HepG2 (cell line): ENCODE results near the gene ESRRB. TPM values are rescaled to one million over a fixed set of nuclear protein-coding genes. Genes with fewer than 3 reads are reported as not detected.

Source experiments
- ATAC-seq: fragments of 200-7000 bp; cut with Tn5 transposase; 3 replicates; pipeline ENCODE4 v1.9.1; 2020; ENCODE audit warnings: mild to moderate bottlenecking, moderate library complexity
- BruUV-seq: library from RNA; stranded (reverse); fragments of 400-500 nt; replicated peaks from 2 replicates; lab custom pipeline; 2021; lab: Mats Ljungman, UMichigan
- CTCF ChIA-PET: fragments of 300-600 bp; formaldehyde crosslinking; extraction: SDS; loops from one replicate; lab custom pipeline; 2021; ENCODE audit warnings: low total read pairs, inconsistent platforms, low intra/inter-chr PET ratio; lab: Yijun Ruan, JAX
- POLR2A ChIA-PET: fragments of 350-600 bp; sonication (Branson Sonifier 250); formaldehyde crosslinking; loops from one replicate; lab custom pipeline; 2020; ENCODE audit warnings: antibody characterized with exemption, inconsistent platforms; lab: Yijun Ruan, JAX
- DNase-seq: peaks from one replicate; pipeline ENCODE4 v3.0.0-alpha.2; 2015; ENCODE audit warnings: low spot score
- FAIRE-seq: peaks from 3 replicates; lab custom pipeline; 2011; peaks lifted over from hg19 to GRCh38; lab: Jason Lieb, UNC
- H2AFZ ChIP-seq: one replicate; pipeline ENCODE4 v1.6.1; 2011; ENCODE audit warnings: low read length, inconsistent platforms
- H3K27ac ChIP-seq: fragments of 300-600 bp; 3 replicates; pipeline ENCODE4 v1.8.0; 2011; ENCODE audit warnings: mixed run types, mild to moderate bottlenecking, mixed read lengths, low read length, inconsistent platforms; ENCODE audit not compliant: insufficient read depth; ENCODE audit errors: extremely low read length
- H3K27me3 ChIP-seq, 2 experiments: fragments of 200-600 bp in 1 of 2; 2 replicates in 1 of 2; 3 replicates in 1 of 2; pipeline versions ENCODE4 v1.6.0 to v1.8.0; 2011; ENCODE audit warnings: low read length in 2 of 2, mild to moderate bottlenecking in 2 of 2, moderate library complexity in 2 of 2, inconsistent platforms in 1 of 2; ENCODE audit not compliant: insufficient read depth in 2 of 2, control insufficient read depth in 1 of 2
- H3K36me3 ChIP-seq, 2 experiments: fragments of 200-600 bp in 1 of 2; replicated peaks in 1 of 2; 2 replicates in 1 of 2; 3 replicates in 1 of 2; pipeline versions ENCODE4 v1.5.1 to v1.8.0; 2011; ENCODE audit warnings: low read length in 2 of 2, inconsistent platforms in 1 of 2; ENCODE audit not compliant: insufficient read depth in 2 of 2, control insufficient read depth in 1 of 2
- H3K4me1 ChIP-seq: 2 replicates; pipeline ENCODE4 v1.5.1; 2012; ENCODE audit warnings: low read length, inconsistent platforms; ENCODE audit not compliant: insufficient read depth
- H3K4me2 ChIP-seq: 2 replicates; pipeline ENCODE4 v1.6.0; 2011; ENCODE audit warnings: low read depth, low read length, inconsistent platforms
- H3K4me3 ChIP-seq, 3 experiments: fragments of 200-600 bp in 1 of 3; sonication (generic), shearing (Covaris generic) in 1 of 3; replicated peaks in 1 of 3; 2 replicates each; pipeline ENCODE4 v1.5.1; 2011 to 2016; ENCODE audit warnings: low read length in 3 of 3, inconsistent platforms in 2 of 3, low read depth in 2 of 3, mild to moderate bottlenecking in 2 of 3, control low read depth in 1 of 3, mixed read lengths in 1 of 3; ENCODE audit not compliant: insufficient read depth in 1 of 3
- H3K79me2 ChIP-seq: one replicate; pipeline ENCODE4 v1.6.1; 2011; ENCODE audit warnings: low read length, inconsistent platforms; ENCODE audit not compliant: insufficient read depth
- H3K9ac ChIP-seq: 2 replicates; pipeline ENCODE4 v1.6.0; 2011; ENCODE audit warnings: mild to moderate bottlenecking, low read depth, low read length, inconsistent platforms; ENCODE audit not compliant: insufficient read depth
- H3K9me3 ChIP-seq: 2 replicates; pipeline ENCODE4 v1.5.1; 2012; ENCODE audit warnings: mild to moderate bottlenecking, low read length
- H4K20me1 ChIP-seq: 2 replicates; pipeline ENCODE4 v1.6.0; 2011; ENCODE audit warnings: inconsistent platforms, mild to moderate bottlenecking, low read length, moderate library complexity; ENCODE audit not compliant: insufficient read depth
- DR1 ChIP-seq: sonication (generic); formaldehyde crosslinking; IDR thresholded peaks from 2 replicates; pipeline ENCODE4 v1.8.0; 2021; ENCODE audit warnings: mild to moderate bottlenecking, missing genetic modification reagents, inconsistent platforms
- JUN ChIP-seq: sonication (generic); formaldehyde crosslinking; IDR thresholded peaks from 2 replicates; pipeline ENCODE4 v1.4.0; 2020; ENCODE audit warnings: mild to moderate bottlenecking, missing genetic modification reagents
- KDM4B ChIP-seq: sonication (generic); formaldehyde crosslinking; IDR thresholded peaks from 2 replicates; pipeline ENCODE4 v1.4.0; 2020; ENCODE audit warnings: missing genetic modification reagents
- MIER3 ChIP-seq: IDR thresholded peaks from 2 replicates; pipeline ENCODE4 v1.6.1; 2016; ENCODE audit warnings: missing compliant biosample characterization, borderline replicate concordance
- NFKBIZ ChIP-seq: IDR thresholded peaks from 2 replicates; pipeline ENCODE4 v1.6.1; 2018; ENCODE audit warnings: missing genetic modification reagents, missing compliant biosample characterization
- NFYC ChIP-seq: IDR thresholded peaks from 2 replicates; pipeline ENCODE4 v1.6.1; 2016; ENCODE audit warnings: missing genetic modification reagents, missing compliant biosample characterization
- NR2F2 ChIP-seq: IDR thresholded peaks from 2 replicates; pipeline ENCODE4 v1.6.1; 2012; ENCODE audit warnings: low read depth, inconsistent platforms, borderline replicate concordance
- REL ChIP-seq: sonication (generic); formaldehyde crosslinking; conservative IDR thresholded peaks from 2 replicates; pipeline ENCODE4 v1.8.0; 2022; ENCODE audit warnings: mild to moderate bottlenecking, missing genetic modification reagents, moderate library complexity
- SYNCRIP ChIP-seq: fragments of 200-400 bp; formaldehyde crosslinking; IDR thresholded peaks from 2 replicates; pipeline ENCODE4 v1.6.1; 2018; ENCODE audit warnings: mild to moderate bottlenecking, low read depth, low read length; ENCODE audit not compliant: insufficient read depth
- ZMYM4 ChIP-seq: sonication (generic); formaldehyde crosslinking; IDR thresholded peaks from 2 replicates; pipeline ENCODE4 v1.8.1; 2023; ENCODE audit warnings: mild to moderate bottlenecking, missing genetic modification reagents
- ZNF101 ChIP-seq: sonication (generic); formaldehyde crosslinking; IDR thresholded peaks from 2 replicates; pipeline ENCODE4 v1.4.0; 2020; ENCODE audit warnings: mild to moderate bottlenecking, low read depth, missing genetic modification reagents, borderline replicate concordance
- ZNF225 ChIP-seq: sonication (generic); formaldehyde crosslinking; IDR thresholded peaks from 2 replicates; pipeline ENCODE4 v1.4.0; 2020; ENCODE audit warnings: mild to moderate bottlenecking, missing genetic modification reagents
- ZNF230 ChIP-seq: sonication (generic); formaldehyde crosslinking; IDR thresholded peaks from 2 replicates; pipeline ENCODE4 v1.4.0; 2020; ENCODE audit warnings: mild to moderate bottlenecking, missing genetic modification reagents
- ZNF510 ChIP-seq: sonication (generic); formaldehyde crosslinking; IDR thresholded peaks from 2 replicates; pipeline ENCODE4 v1.4.0; 2020; ENCODE audit warnings: low read depth, mild to moderate bottlenecking, missing genetic modification reagents
- ZNF724P ChIP-seq: sonication (generic); formaldehyde crosslinking; IDR thresholded peaks from 2 replicates; pipeline ENCODE4 v1.8.0; 2022; ENCODE audit warnings: missing genetic modification reagents, borderline replicate concordance
- WGBS: methylation state at CpG from one replicate; pipeline ENCODE4 v1.1.6; 2017; ENCODE audit warnings: low lambda C conversion rate; 5-methylcytosine and 5-hydroxymethylcytosine counted together
- in situ Hi-C: cut with HindIII; loops from 2 replicates; pipeline ENCODE4 v1.10.0; 2017; ENCODE audit warnings: low pct_unique_long_range_greater_than_20kb; ENCODE audit not compliant: extremely low pct_ligation_motif_present
- intact Hi-C: fragments of 100-400 bp; cut with micrococcal nuclease; formaldehyde crosslinking; loops from one replicate; pipeline ENCODE4 v1.10.0; 2022; ENCODE audit not compliant: unreplicated experiment
- polyA plus RNA-seq, 8 experiments: library from polyadenylated mRNA; depleted of rRNA in 3 of 8; stranded (reverse) in 7 of 8; unstranded in 1 of 8; fragments of >200 nt; fragmentation: Illumina TruSeq in 4 of 8; extraction: Trizol in 4 of 8; gene quantifications; 2 replicates each; pipeline versions ENCODE4 v1.2.1 to v1.2.3, GENCODE V29; 2011 to 2016; ENCODE audit warnings: low read depth in 4 of 8, missing spikeins in 1 of 8, mixed read lengths in 1 of 8; ENCODE audit not compliant: insufficient read depth in 1 of 8
- total RNA-seq, 5 experiments: library from RNA; depleted of rRNA; stranded (reverse); fragments of >200 nt; fragmentation: Illumina TruSeq; extraction: Trizol; gene quantifications; 2 replicates each; pipeline ENCODE4 v1.2.3, GENCODE V29; 2016; ENCODE audit warnings: low read depth in 1 of 5
- TF ChIP-seq, protein P1 (sequence below): fragments of 450-650 bp; IDR thresholded peaks from 2 replicates; pipeline ENCODE4 v1.6.1; 2017
- TF ChIP-seq, protein P2 (sequence below): sonication (generic); formaldehyde crosslinking; conservative IDR thresholded peaks from 2 replicates; pipeline ENCODE4 v1.4.0; 2020; ENCODE audit warnings: missing genetic modification reagents
- TF ChIP-seq, protein P3 (sequence below): sonication (generic); formaldehyde crosslinking; IDR thresholded peaks from 2 replicates; pipeline ENCODE4 v1.4.0; 2020; ENCODE audit warnings: mild to moderate bottlenecking, missing genetic modification reagents
- TF ChIP-seq, protein P4 (sequence below): sonication (generic); formaldehyde crosslinking; IDR thresholded peaks from 2 replicates; pipeline ENCODE4 v1.4.0; 2020; ENCODE audit warnings: mild to moderate bottlenecking, missing genetic modification reagents

ESRRB gene
- total and polyA plus RNA-seq, 2 of the 13 experiments (the other 11 are each of a cell fraction or from before 2014, with no cell fraction given): 0.04 to 0.33 TPM

DNA sequence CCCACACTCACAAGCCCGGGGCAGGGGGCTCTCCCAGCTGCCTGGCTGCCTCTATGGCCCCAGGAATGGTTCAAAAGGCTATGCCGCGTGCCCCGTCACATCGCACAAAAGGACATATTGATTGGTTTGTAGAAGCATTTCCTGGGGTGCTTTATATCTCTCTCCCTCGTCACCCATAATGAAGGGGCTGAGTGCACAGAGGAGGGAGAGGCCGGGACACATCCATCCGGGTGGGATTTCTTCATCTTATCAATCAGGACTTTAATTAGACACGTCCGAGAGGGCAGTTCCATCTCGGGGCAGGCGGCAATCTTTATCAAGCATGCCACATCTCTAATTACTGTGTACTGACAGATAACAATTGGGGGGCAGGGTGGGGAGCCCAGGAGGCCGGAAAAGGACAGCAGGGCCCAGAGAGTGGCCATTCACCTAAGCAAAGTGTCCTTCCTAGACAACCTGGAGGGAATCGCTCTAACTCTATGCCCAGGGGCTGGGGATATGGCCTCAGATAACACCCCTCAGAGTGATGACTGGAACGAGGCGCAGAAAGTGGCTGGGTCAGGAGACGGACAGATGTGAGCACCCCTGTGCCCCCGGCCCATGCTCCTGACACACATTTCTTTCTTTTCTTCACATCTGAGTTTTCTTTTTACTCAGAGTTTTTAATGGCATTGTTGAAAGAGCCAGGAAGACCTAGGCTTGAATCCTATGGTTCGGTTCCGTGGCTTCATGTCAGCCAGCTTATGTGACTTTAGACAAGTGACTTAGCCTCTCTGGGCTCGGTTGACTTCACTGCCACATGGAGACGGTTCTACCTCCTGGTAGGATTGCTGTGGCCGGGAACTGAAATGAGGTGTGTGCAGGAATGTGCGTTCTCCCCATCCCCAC, 36.0 kb upstream of the ESRRB start (continued):
- TF ChIP-seq NFKBIZ (CRISPR knock-in tag) (no peak), JUN (CRISPR knock-in tag) (no peak)
- TF ChIP-seq, protein P1, sequence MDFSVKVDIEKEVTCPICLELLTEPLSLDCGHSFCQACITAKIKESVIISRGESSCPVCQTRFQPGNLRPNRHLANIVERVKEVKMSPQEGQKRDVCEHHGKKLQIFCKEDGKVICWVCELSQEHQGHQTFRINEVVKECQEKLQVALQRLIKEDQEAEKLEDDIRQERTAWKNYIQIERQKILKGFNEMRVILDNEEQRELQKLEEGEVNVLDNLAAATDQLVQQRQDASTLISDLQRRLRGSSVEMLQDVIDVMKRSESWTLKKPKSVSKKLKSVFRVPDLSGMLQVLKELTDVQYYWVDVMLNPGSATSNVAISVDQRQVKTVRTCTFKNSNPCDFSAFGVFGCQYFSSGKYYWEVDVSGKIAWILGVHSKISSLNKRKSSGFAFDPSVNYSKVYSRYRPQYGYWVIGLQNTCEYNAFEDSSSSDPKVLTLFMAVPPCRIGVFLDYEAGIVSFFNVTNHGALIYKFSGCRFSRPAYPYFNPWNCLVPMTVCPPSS: no peak

DNA sequence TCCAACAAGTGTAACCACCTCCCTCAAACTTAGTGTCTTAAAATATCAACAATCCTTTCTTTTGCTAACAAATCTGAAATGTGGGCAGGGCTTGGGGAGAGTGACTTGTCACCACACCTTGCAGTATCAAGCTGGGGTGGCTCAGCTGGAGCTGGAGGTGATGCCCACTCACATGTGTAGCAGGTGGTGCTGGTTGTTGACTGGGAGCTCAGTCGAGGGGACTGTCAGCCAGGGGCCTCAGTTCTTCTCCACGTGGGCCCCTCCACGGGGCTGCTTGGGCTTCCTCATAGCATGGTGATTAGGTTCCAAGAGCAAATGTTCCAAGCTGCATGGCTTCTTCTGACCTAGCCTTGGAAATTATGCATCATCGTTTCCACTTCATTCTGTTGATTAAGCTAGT, 32.6 kb upstream of the ESRRB start:
- CTCF ChIA-PET: no interaction called here
- WGBS: 8% methylated on average over 4 of the region's 4 CpGs
- Histone ChIP-seq H3K79me2 (no peaks in the 10 kb centered on the region), H3K4me2 (no peak overlapping the region), H3K27me3 (no peaks in the 10 kb centered on the region), H3K9ac (no peak overlapping the region), H3K4me3 (no peak overlapping the region), H4K20me1 (no peaks in the 10 kb centered on the region), H3K4me1 (no peaks in the 10 kb centered on the region), H2AFZ (no peak overlapping the region), H3K27ac (no peak overlapping the region), H3K9me3 (no peaks in the 10 kb centered on the region), H3K36me3 (no peaks in the 10 kb centered on the region)
- TF ChIP-seq ZNF510 (CRISPR knock-in tag) (no peak), ZNF225 (CRISPR knock-in tag) (no peak), ZNF101 (CRISPR knock-in tag) (no peak), ZNF230 (CRISPR knock-in tag) (no peak), MIER3 (CRISPR knock-in tag) (no peak), NR2F2 (no peak), DR1 (no peak), ZNF724P (CRISPR knock-in tag) (no peak), KDM4B (CRISPR knock-in tag) (no peak), SYNCRIP (no peak), REL (CRISPR knock-in tag) (no peak), ZMYM4 (CRISPR knock-in tag) (no peak), NFYC (no peak)
- TF ChIP-seq, protein P2, sequence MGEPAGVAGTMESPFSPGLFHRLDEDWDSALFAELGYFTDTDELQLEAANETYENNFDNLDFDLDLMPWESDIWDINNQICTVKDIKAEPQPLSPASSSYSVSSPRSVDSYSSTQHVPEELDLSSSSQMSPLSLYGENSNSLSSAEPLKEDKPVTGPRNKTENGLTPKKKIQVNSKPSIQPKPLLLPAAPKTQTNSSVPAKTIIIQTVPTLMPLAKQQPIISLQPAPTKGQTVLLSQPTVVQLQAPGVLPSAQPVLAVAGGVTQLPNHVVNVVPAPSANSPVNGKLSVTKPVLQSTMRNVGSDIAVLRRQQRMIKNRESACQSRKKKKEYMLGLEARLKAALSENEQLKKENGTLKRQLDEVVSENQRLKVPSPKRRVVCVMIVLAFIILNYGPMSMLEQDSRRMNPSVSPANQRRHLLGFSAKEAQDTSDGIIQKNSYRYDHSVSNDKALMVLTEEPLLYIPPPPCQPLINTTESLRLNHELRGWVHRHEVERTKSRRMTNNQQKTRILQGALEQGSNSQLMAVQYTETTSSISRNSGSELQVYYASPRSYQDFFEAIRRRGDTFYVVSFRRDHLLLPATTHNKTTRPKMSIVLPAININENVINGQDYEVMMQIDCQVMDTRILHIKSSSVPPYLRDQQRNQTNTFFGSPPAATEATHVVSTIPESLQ (CRISPR knock-in tag): no peak
- TF ChIP-seq, protein P3, sequence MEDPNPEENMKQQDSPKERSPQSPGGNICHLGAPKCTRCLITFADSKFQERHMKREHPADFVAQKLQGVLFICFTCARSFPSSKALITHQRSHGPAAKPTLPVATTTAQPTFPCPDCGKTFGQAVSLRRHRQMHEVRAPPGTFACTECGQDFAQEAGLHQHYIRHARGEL: no peak
- TF ChIP-seq, protein P4, sequence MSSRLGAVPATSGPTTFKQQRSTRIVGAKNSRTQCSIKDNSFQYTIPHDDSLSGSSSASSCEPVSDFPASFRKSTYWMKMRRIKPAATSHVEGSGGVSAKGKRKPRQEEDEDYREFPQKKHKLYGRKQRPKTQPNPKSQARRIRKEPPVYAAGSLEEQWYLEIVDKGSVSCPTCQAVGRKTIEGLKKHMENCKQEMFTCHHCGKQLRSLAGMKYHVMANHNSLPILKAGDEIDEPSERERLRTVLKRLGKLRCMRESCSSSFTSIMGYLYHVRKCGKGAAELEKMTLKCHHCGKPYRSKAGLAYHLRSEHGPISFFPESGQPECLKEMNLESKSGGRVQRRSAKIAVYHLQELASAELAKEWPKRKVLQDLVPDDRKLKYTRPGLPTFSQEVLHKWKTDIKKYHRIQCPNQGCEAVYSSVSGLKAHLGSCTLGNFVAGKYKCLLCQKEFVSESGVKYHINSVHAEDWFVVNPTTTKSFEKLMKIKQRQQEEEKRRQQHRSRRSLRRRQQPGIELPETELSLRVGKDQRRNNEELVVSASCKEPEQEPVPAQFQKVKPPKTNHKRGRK (CRISPR knock-in tag): no peak
- DNase-seq: no peak
- intact Hi-C loops: no loop called here
- BruUV-seq: no TSS peak
- no peak for FAIRE-seq
- POLR2A ChIA-PET: no interaction called here
- ATAC-seq: no peak
- in situ Hi-C loops: no loop called here
